Stimulated activated CD4-positive, alpha-beta T cell treated with anti-CD3 and anti-CD28 coated beads, TNF-alpha, amount 100 ng/mL, for 4 hours (primary cell): Measurements from ENCODE around the gene PRKAR1A.

ENCODE experiments used
- DNase-seq, 3 experiments: peaks; one replicate each; pipeline ENCODE4 v3.0.0-alpha.2; 2020; ENCODE audit warnings: low read depth in 3 of 3

The PRKAR1A gene

DNA sequence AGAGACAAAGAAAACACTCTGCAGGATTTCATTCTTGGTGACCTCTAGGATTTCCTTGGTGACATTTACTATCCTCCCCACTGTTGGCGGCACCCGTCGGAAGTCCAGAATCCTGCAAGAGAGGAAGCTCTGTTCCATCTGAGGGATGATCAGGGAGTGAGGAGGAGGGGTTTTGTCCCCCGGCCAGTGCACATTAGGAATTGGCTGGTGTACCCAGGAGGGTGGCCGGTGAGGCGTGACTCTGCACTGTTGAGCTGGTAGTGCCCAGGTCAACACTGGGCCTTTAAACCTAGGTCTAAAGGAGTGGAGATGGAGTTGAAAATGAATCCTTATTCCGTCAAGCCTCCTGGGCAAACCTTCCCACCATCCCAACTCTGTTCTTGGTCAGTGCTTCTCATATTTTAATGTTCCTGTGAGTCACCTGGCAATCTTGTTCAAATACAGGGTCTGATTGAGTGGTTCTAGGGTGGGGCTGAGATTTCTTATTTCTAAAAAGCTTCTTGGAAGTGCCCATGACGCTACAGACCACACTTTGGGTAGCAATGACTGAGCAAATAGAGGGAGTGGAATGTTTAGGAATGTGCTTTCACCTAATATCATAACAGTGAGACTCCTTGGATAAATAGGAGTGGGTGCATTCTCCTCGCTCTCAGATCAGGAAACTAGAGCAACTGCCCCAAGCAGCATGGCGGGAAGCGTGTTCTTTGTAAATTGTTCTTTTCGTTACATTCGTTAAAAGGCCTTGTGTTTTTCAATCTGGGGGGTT, 30.7 kb downstream of the PRKAR1A start:
- DNase-seq = no peak

DNA sequence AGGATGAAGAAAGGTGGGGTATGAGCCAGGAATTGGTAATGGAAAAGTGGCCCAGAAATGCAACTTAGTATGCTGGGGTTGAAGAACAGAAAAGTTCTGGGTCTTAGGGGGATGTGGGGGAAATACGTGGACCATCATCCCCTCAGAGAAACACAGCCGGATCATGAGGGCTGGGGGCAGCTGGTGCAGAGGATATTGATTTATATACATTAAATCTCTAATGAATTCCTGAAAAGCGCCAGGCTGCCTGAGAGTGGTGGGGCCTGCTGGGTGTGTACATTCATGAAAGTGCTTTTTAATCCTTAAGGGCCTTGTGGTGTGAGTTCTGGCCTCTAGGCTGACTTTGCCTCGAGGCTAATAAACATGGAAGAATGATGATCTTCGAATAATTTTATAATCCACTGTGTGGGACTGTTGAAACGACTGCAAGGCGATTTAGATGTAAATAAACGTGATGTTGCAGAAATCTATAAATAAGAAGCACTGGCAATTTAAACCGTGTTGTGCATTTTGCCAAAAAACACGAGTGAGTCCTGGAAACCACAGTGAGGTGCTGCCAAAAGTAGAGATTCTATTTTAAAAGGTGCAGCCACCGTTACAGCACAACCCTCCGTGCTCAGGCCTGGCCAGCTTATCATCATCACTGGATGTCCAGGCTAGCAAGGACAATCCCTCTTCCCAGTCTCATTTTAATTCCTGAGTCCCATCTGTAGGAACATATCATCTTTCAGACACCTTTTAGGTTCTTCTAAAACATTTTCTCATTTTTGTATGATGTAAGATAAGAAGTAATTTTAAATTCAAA, 32.1 kb downstream of the PRKAR1A start:
- no peak for DNase-seq

DNA sequence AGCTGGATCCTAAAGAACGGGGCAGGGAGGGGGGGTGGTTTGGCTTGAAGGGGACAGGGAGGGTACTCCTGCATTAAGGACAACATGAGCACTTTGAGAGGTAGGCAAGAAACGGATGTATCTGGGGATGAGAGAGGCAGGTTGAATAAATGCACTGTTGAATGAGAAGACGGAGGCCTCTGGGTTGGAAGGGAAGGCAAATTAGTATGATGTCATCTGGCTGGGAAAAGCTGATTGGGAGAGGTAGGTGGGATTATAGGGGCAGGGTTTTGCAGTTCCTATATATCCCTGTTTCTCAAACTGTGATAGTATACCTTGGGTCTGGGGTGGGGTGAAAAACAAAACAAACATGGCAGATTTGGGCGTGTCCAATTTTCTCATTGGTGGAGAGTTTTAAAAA, 44.3 kb downstream of the PRKAR1A start:
- DNase-seq = no peak

DNA sequence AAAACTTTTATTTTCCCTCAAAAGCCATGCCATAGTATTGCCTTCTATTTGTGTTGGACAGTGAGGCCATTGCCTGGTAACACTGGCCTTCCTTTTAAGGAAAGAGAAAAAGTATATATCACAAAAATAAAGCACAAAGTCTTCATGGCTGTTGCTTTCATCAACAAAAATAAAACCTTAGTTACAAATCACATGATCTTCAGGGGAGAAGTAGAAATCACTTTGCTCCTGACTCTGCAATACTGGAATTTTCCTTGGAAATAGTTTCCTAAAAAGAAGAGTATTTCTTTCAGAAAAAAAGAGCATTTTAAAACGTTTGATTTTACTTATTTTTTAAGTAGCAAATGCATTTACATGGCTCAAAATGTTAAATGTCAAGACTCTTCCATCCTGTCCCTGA, 47.1 kb downstream of the PRKAR1A start:
- no peak for DNase-seq

- no peak for DNase-seq
Measured at GRCh38 chr17:68560966-68561720, 48.9 kb downstream of the PRKAR1A start.

DNA sequence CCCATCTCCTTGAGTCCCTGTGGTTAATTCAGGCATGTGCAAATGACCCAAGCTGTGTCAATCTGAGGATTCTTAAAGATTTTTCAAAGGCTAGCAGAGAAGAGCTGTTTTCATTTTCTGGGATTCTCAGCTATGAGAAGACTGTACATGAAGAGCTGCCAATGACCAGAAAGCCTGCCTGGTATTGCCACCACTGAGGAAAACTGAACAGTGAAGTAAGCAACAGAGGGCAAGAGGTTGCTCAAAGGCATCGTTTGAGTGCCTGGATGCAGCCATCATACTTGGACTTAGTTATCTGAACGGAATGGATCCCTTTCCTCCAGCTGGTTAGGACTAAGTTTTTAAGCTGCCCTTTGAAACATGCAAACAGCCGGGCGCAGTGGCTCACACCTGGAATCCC, 50.5 kb downstream of the PRKAR1A start:
- DNase-seq = no peak

DNA sequence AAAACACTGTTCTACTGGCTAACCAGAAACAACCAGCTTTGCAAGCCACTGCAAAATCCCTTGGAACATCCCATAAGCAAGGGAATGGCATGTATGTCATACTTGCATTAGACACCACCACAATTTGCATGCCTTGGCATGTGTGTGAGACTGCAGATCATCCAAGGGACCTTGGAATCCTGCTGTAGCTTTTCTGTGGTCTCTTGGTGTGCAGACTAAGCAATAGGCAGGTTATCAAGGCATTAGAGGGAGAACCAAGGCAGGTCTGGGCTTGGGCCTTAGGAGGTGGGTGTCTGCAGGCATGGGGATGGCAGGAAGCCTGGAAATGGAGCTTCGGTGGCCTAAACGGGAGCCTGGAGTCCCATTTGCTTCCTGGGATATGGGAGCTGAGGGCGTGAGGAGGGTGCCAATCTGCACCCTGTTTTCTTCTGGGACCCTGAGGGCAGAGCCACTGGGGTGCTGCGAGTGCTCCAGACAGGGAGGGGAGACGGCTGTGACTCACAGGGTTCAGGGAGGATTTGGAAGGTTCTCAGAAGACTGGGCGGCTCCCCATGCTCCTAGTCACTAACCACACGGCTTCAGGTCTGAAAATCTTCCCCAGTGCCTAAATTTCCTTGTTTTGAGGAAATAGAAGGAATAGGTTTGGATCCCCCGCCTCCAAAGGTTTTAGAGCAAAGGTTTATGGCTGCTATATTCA, 52.3 kb downstream of the PRKAR1A start:
- no peak for DNase-seq

DNA sequence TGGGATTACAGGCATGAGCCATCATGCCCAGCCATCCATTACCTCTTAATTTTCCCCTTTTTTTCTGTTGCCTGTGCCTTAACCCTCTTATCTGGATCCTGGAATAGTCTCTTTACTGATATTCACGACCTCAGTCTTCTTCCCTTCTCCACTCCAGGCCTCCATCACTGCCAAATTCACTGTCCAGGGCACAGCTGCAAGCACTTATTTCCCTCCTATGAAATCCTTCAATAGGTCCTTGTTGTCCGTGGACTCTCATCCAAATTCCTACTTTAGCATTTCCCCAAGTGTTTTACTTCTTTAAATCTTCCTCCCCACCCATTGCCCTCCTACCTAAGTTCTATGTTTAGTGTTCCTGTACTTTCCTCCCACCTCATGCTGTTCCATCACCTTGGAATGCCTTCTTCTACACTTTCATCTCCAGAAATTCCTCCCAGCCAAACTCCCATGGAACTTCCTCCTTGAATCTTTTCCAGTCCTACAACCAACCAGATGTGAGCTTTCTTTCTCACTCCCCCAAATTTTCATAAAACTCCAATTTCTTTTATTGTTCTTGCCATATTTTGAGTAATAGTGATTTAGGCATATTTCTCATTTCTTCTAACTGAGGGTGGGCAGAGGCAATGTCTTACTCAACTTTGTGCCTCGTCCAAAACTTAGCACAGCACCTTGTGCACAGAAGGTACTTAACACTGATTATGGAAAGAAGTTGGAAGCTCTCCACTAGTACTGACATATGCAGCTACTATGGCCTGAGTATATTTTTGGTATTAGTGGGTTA, 53.6 kb downstream of the PRKAR1A start:
- DNase-seq = no peak

DNA sequence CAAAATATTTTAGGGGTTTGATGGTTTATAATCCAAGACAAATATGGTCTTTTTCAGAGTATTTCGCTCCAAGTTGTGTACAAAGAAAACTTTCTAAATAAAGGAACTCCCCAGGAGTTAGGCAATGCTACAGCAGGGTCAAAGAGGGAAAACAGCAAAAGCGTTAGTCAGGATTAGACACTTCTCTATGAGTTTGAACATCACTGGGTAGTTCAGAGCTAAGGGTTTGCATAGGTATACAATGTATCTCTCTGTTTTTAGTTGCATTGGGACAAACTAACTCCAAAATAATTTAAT, 54.2 kb downstream of the PRKAR1A start:
- no peak for DNase-seq

DNA sequence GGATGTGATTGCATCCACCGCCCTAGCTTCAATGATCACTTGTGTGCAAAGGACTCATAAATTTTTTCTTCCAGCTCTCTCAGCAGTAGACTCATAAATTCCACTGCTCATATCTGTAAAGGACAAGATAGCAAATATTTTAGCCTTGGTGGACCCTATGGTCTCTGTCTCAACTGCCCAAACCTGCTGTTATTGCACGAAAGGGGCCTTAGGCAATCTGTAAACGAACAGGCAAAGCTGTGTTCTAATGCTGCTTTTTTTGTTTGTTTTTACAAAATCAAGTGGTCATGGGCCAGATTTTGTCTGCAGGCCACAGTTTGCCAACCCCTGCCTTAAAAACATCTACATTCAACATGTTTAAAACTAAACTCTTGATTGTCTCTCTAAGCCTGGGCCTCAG, 54.8 kb downstream of the PRKAR1A start:
- DNase-seq = no peak

GRCh38 chr17:68567581-68567980, 55.4 kb downstream of the PRKAR1A start:
- no peak for DNase-seq

DNA sequence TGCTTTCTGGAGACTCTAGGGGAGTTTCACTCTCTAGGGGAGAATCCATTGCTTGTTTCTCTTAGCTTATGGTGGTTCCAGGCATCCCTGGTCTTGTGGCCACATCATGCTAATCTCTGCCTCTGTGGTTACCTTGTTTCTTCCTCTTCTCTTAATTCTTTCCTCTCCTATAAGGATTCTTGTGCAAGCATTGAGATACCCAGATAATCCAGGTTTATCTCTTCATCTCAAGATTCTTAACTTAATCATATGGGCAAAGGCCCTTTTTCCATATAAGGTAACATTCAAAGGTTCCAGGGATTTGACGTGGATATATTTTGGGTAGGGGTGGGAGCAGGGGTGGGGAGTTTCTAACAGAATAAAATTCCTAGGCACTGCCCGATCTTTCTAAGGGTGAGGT, 56.4 kb downstream of the PRKAR1A start:
- no peak for DNase-seq

DNA sequence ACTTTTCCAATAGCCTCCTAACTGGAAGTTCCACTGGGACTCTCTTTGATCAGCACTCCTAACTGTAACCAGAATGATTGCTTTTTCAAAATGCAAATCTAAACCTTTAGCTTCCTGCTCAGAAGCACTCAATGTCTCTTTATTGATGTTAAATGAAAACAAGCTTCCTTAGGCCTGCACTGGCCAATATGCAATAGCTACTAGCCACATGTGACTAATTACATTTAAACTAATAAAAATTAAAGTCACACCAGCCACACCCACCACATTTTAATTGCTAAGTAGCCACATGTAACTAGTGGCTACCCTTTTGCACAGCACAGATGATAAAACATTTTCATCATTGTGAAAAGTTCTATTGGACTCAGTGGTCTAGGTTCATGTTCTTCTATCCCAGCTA, 57.1 kb downstream of the PRKAR1A start:
- DNase-seq = no peak

GRCh38 chr17:68570526-68570925, 58.3 kb downstream of the PRKAR1A start:
- DNase-seq = no peak

DNA sequence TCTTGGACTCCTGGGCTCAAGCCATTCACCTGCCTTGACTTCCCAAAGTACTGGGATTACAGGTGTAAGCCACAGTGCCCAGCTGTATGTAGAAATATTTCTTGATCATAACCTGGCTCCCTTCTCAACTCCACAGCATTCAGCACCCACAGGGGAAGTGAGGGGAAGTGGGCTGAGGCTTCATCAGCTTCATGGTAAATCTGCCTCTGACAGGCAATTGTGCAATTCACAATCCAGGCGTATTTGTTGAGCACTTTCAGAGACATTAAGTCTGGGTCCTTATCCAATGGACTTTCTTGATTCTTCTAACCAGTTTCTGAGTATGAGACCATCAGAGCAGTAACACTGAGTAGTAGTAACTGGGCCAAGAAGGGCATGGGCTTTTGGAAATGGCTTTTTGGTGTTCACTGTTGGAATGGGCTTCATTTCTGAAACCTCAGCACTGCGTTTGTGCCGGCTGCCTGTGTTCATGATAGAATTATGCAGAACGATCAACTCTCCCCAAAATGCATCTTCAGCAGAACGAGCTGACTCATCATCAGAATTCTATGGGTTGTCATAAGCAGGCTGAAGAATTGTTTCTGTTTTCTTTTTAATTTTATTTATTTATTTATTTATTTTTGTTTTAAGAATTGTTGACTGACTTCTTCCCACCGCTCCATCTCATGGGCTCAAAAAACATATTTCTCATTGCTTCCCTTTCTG, 60.1 kb downstream of the PRKAR1A start:
- no peak for DNase-seq

- DNase-seq = no peak
Measured at GRCh38 chr17:68573338-68573737, 61.1 kb downstream of the PRKAR1A start.

DNA sequence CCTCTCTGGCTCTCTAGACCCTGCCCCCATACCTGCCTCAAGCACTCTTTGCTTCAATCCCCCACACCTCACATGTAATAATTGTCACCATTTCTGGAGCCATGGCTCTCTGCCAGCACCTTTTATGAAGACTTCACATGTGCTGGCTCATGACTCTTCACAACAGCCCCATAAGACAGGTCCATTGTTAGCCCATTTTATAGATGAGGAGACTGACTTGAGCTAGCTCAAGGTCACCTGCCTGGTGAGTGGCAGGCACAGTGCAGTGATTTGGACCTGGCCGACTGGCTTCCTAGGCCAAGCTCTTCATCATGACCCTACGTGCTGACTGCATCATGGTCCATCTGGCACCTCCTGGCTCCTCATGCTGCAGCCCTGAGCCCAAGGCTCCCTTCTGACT, 63.9 kb downstream of the PRKAR1A start:
- DNase-seq = no peak

GRCh38 chr17:68576811-68577496, 64.7 kb downstream of the PRKAR1A start:
- no peak for DNase-seq

DNA sequence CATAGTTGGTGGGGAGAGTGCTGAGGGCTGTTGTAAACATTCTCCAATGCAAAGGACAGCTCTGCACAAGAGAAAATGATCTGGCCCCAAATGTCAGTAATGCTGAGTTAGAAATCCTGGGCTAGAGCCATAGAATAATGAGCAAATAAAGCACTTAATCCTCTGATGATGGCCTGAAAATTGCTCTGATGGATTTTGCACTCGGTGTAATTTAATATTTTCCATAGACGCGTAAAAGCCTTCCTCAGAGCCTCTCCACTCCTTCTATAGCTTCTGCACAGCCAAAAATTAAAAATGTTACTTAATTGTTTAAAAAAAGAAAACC, 65.2 kb downstream of the PRKAR1A start:
- DNase-seq = no peak

DNA sequence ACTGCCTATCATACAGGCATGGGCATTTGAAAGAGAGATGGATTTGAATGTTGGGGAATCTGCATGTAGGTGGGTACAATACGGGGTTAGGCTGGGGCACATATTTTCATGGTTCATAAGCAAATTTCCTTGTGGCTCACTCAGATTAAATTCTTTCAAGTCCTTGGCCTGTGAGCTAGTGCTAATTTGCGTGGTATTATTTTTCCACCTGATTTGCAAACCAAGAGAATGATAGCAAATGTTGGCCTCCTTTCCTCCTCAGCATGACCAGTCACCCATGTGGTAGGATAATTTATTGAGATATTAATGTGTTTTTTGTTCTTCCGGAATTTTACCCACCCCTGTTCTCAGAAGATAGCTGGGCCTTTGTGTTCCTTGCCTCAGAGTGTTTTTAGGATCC, 66.0 kb downstream of the PRKAR1A start:
- DNase-seq = no peak
